Measurements from ENCODE around the gene IKZF5.

IKZF5 gene

GRCh38 chr10:122957474-122957873 lies 51.1 kb downstream of the IKZF5 start:
- TF ChIP-seq, protein P1, sequence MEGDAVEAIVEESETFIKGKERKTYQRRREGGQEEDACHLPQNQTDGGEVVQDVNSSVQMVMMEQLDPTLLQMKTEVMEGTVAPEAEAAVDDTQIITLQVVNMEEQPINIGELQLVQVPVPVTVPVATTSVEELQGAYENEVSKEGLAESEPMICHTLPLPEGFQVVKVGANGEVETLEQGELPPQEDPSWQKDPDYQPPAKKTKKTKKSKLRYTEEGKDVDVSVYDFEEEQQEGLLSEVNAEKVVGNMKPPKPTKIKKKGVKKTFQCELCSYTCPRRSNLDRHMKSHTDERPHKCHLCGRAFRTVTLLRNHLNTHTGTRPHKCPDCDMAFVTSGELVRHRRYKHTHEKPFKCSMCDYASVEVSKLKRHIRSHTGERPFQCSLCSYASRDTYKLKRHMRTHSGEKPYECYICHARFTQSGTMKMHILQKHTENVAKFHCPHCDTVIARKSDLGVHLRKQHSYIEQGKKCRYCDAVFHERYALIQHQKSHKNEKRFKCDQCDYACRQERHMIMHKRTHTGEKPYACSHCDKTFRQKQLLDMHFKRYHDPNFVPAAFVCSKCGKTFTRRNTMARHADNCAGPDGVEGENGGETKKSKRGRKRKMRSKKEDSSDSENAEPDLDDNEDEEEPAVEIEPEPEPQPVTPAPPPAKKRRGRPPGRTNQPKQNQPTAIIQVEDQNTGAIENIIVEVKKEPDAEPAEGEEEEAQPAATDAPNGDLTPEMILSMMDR (IDR thresholded peaks at IDR 0.05) = no peak
- Histone ChIP-seq H3K27ac (no peak overlapping the region), H3K4me3 (no peak overlapping the region)
- no peak for DNase-seq (ENCODE audit: low spot score)

GRCh38 chr10:122955892-122956291 lies 52.7 kb downstream of the IKZF5 start:
- H3K27ac ChIP-seq = no peak overlapping the region
- no peak for DNase-seq (ENCODE audit: low spot score)
- TF ChIP-seq, protein P1 (IDR thresholded peaks at IDR 0.05) = no peak
- H3K4me3 ChIP-seq = no peak overlapping the region

- Histone ChIP-seq H3K27ac (no peak overlapping the region), H3K4me3 (peak overlapping the region; percentile 90)
- TF ChIP-seq, protein P1 (IDR thresholded peaks at IDR 0.05) = no peak
- DNase-seq (ENCODE audit: low spot score) = no peak
These were observed 53.9 kb downstream of the IKZF5 start for GRCh38 chr10:122954731-122955050.

GRCh38 chr10:122953902-122954730 lies 54.5 kb downstream of the IKZF5 start, which contains the start of gene C10orf88:
Gene C10orf88, minus strand, starts transcription at chr10:122954227. Its CDS starts 49 bp downstream, at chr10:122954178.
- Histone ChIP-seq H3K4me3 (peak within 1 kb of the TSS; percentile 90), H3K27ac (peak within 1 kb of the TSS; percentile 46 to 74)
- peak; percentile 98 for DNase-seq (ENCODE audit: low spot score)
- TF ChIP-seq, protein P1 (IDR thresholded peaks at IDR 0.05) = no peak

- TF ChIP-seq, protein P1 (IDR thresholded peaks at IDR 0.05) = no peak
- DNase-seq (ENCODE audit: low spot score) = no peak
- Histone ChIP-seq H3K27ac (no peak overlapping the region), H3K4me3 (no peak overlapping the region)
These were observed 59.3 kb downstream of the IKZF5 start for GRCh38 chr10:122949296-122949695.
